NCI-H2227 (cell line): Measurements from ENCODE around the gene ADRA2C.
"Not testable (repeated sequence)": the region's sequence is repeated elsewhere in the genome, so short reads cannot be mapped to it uniquely, and the experiment has no call there.

Experiments
- DNase-seq: peaks from one replicate; lab custom pipeline; 2025; ENCODE audit not compliant: unreplicated experiment; lab: John Stamatoyannopoulos, UW

ADRA2C gene

DNA sequence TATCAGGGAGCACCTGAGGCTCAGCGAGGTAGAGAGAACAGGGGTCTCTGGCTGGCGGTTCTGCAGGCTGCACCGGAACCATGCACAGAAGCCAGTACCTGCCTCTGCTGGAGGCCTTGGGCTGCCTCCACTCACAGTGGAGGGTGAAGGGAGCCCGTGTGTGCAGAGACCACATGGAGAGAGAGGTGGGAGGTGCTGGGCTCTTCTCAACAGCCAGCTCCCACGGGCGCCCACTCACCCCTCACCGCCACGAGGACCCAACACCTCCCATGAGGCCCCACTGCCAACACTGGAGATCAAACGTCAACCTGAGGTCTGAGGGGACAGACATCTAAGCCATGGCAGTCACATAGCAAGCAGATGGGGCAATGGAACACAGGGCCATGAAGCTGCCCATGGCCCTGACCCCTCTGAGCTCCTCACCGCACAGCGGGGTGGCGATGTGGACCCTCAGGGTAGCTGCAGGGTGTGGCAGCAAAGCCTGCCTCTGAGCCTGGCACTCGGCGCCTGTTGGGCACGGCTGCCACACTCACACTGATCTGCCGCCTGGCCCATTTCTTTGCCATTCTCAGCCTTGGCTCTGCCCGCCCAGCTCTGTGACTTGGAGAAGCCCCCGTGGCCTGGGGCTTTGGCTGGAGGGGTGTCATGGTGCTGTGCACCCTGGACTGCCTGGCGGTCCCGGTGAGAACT, 44.8 kb downstream of the ADRA2C start:
- DNase-seq = no peak

DNA sequence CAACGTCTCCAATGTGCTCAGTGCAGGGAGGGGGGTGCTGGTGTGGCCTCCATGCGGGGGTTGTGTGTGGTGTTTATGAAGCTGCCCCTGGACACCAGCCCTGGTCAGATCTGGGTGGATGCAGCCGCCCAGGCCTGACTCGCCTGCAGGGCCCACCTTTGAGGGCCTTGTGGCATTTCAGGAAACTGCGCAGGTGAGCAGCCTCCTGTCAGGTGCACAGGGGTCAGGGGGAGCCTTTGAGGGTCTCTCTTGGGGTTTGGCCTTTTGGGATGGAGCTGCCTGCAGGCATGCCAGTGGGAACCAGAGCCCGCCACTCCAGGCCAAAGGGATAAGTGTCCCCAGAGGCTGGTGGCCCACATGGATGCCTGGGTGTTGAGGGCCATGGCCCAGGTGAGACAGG, 45.4 kb downstream of the ADRA2C start:
- DNase-seq = no peak

GRCh38 chr4:3812211-3812934, 46.2 kb downstream of the ADRA2C start:
- DNase-seq = no peak

DNA sequence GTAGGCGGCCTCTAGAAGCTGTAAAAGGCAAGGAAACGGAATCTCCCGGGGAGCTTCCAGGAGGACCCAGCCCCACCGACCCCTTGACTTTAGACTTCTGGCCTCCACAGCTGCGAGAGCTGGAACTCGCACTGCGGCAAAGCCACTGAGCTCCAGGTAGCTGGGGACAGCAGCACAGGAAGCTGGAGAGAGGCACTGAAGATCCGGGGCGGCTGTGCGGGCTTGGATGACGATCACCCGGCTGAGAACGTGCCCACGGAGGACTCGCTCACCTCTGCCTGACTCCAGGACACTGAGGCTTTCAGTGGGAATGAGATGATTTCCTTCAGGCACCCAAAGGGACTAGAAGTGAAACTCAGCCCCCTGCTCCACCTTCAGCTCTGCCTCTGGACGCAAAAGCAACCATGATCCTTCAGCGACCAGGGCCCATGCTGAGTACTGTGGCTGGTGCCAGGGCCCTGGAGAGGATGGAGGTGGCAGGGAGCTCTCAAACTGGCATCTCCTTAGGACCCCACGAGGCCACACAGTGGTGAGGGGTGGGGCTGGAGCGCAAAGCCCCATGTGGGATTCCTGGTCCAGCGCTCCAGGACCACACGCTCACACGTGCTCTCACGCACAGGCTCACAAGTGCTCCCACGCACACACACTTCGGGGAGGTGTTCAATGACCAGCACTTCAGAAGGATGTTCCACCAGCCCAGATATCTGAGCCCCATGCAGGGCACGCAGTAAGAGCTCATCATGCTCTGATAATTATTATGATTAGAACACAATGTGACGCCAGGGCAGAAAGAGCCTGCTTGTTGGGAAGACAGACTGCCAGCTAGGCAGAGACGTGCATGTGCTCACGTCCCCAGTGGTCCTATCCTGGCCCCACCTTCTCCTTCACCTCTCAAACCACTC, 47.2 kb downstream of the ADRA2C start:
- DNase-seq = no peak

DNA sequence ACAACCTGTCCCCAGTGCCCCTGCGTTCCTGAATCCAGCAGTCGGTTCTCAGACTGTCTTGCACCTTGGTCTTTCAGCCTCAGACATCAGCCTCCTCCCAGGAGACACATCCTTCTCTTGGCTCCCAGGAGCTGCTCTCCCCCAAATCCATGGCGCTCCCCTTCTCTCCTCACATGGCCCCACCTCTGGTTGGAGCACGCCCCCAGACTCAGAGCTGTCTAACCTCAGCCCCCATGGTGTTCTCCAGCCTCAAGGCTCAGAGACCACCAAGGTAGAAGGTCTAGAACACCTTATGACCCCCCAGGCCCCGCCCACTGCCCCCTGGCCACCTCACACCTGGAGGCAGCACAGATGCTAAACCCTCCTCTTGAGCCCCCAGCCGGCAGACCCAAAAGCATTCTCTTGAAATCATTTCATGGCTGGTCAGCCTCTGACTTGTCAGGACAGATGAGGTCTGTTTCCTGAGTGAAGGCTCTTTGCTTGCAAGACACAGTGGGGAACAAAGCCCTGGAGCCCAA, 47.9 kb downstream of the ADRA2C start:
- no peak for DNase-seq

- DNase-seq = not testable (repeated sequence)
Observed at GRCh38 chr4:3814838-3815237, 48.7 kb downstream of the ADRA2C start.

DNA sequence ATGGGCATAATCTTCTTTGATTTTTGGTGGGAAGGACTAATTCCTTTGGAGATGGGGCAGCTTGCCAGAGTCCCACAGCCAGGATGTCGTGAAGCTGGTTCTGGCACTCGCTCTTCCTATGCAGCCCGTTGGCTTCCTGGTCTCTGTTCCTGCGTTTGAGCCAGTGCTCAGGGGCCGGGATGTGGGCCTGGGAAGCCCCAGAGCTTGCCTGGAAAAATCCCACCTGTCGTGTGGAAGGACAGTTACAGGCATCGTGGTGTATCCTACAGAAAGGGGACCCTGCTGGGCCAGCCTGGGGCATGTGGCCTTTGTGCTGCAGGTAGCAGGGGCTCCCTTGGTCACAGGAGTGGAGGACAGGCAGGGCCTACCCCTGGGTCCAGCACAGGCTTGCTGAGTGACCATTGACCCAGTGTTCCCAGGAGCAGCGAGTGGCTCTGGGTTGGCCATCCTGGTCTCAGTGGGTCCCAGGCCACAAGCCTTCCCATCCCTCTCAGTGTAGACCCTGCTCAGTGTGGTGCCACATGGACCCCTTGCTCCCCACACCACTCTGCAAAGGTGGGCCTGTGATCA, 50.2 kb downstream of the ADRA2C start:
- DNase-seq = no peak

- no peak for DNase-seq
Observed at GRCh38 chr4:3816983-3817960, 51.1 kb downstream of the ADRA2C start.
